ENCODE measurements around the gene DUOX2.

- no peak for TF ChIP-seq POLR2A (IDR thresholded peaks at IDR 0.05)
- TF ChIP-seq CTCF (IDR thresholded peaks at IDR 0.05): no peak
Measured at GRCh38 chr15:45087513-45087912, 26.5 kb downstream of the DUOX2 start.
